MM.1S (cell line): ENCODE data around the gene PRR5.

Experiments used
- EZH2 ChIP-seq: fragments of 300-600 bp; sonication (generic); optimal IDR thresholded peaks from 2 replicates; pipeline ENCODE3; 2017; ENCODE audit warnings: low read depth, mild to moderate bottlenecking, antibody characterized with exemption, low read length, mixed read lengths
- TF ChIP-seq, protein P1 (sequence below): fragments of 300-600 bp; sonication (generic); IDR thresholded peaks from 2 replicates; pipeline ENCODE4 v1.5.1; 2016; ENCODE audit warnings: antibody characterized with exemption, low read length, mixed read lengths

DNA sequence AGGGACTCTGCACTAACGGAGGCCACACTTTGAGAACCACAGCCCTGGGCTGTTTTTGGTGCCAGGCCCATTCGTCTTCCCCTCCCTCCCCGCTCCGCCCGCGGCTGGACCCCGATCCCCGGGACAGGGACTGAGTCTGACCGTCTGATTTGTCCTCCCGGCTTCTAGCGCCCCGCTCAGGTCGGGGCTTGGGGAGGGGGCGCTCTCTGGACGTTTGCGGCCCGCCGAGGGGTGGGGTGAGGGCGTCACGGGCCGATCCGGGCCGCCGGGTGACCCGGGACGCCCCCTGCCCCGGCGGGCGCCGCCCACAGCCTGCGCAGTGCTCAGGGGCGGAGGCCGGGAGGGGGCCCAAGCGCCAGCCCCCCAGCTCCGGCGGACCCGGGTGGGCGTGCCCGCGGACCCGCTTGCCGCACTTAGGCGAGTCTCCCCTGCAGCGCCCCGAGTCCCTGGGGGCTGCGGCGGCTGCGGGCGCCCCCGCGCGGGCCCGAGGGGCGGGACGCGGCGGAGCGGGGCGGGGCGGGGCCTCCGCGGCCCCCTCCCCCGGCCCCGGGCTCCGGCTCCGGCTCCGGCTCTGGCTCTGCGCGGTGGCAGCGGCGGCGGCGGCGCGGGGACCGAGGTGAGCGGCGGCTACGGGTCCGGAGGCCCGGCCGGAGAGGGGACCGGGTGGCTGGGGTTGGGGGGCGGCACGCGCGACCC, 33.7 kb upstream of the PRR5 start:
- TF ChIP-seq EZH2: no peak
- TF ChIP-seq, protein P1, sequence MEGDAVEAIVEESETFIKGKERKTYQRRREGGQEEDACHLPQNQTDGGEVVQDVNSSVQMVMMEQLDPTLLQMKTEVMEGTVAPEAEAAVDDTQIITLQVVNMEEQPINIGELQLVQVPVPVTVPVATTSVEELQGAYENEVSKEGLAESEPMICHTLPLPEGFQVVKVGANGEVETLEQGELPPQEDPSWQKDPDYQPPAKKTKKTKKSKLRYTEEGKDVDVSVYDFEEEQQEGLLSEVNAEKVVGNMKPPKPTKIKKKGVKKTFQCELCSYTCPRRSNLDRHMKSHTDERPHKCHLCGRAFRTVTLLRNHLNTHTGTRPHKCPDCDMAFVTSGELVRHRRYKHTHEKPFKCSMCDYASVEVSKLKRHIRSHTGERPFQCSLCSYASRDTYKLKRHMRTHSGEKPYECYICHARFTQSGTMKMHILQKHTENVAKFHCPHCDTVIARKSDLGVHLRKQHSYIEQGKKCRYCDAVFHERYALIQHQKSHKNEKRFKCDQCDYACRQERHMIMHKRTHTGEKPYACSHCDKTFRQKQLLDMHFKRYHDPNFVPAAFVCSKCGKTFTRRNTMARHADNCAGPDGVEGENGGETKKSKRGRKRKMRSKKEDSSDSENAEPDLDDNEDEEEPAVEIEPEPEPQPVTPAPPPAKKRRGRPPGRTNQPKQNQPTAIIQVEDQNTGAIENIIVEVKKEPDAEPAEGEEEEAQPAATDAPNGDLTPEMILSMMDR: no peak
